Astrocyte of the cerebellum (primary cell): Measurements from ENCODE around the gene SASH1.
A peak's percentile ranks its signal among the peaks of the same experiment; 100 is the strongest.

ENCODE experiments used
- DNase-seq: peaks from one replicate; pipeline ENCODE4 v3.0.0-alpha.2; 2011; ENCODE audit warnings: low read depth
- H3K4me3 ChIP-seq: 2 replicates; pipeline ENCODE4 v1.5.1; 2011; ENCODE audit warnings: mild to moderate bottlenecking, low read depth, low read length, moderate library complexity
- in situ Hi-C: cut with HindIII; loops from 2 replicates; pipeline ENCODE4 v1.10.0; 2017; ENCODE audit warnings: low sequenced_read_pairs
- TF ChIP-seq, protein P1 (sequence below): IDR thresholded peaks from 2 replicates; pipeline ENCODE4 v1.5.1; 2012; ENCODE audit warnings: low read length, low read depth, moderate library complexity, mild to moderate bottlenecking; ENCODE audit errors: missing control alignments

SASH1 gene

GRCh38 chr6:148559848-148560433, 217.3 kb downstream of the SASH1 start:
- peak overlapping the region; percentile 41 for H3K4me3 ChIP-seq
- DNase-seq = no peak
- TF ChIP-seq, protein P1, sequence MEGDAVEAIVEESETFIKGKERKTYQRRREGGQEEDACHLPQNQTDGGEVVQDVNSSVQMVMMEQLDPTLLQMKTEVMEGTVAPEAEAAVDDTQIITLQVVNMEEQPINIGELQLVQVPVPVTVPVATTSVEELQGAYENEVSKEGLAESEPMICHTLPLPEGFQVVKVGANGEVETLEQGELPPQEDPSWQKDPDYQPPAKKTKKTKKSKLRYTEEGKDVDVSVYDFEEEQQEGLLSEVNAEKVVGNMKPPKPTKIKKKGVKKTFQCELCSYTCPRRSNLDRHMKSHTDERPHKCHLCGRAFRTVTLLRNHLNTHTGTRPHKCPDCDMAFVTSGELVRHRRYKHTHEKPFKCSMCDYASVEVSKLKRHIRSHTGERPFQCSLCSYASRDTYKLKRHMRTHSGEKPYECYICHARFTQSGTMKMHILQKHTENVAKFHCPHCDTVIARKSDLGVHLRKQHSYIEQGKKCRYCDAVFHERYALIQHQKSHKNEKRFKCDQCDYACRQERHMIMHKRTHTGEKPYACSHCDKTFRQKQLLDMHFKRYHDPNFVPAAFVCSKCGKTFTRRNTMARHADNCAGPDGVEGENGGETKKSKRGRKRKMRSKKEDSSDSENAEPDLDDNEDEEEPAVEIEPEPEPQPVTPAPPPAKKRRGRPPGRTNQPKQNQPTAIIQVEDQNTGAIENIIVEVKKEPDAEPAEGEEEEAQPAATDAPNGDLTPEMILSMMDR = peak; percentile 89
- in situ Hi-C loops = no loop called here

GRCh38 chr6:148561629-148562028, 219.0 kb downstream of the SASH1 start:
- no peak overlapping the region for H3K4me3 ChIP-seq
- in situ Hi-C loops = no loop called here
- no peak for DNase-seq
- TF ChIP-seq, protein P1 = no peak

GRCh38 chr6:148563066-148563465, 220.4 kb downstream of the SASH1 start:
- no peak overlapping the region for H3K4me3 ChIP-seq
- in situ Hi-C loops = no loop called here
- no peak for DNase-seq
- TF ChIP-seq, protein P1 = no peak

DNA sequence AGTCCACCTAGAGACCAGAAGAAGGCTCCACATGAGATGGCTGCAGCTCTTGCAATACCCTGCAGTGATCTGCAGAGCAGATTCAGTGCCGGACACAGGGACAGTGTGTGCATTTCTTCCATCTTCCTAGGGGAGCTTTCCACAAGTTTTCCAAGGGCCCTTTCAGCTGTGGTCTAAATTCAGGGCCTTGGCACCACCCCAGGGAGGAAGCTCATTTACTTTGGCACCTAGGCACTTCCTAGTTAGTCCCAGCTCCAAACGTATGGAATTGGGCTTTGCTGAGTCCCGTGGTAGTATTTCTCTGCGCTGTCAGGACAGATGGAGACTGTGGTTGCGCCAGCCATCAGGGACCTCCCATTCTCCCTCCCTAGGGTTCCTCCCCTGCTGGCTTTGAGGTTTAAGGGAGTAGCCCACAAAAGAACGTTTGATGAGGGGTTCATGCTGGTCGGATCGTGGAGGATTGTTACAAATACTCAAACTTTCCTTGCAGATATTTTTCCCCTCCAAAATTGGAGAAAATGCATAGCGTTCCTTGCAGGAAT, 221.9 kb downstream of the SASH1 start:
- TF ChIP-seq, protein P1 = no peak
- no peak overlapping the region for H3K4me3 ChIP-seq
- in situ Hi-C loops = no loop called here
- DNase-seq = no peak

DNA sequence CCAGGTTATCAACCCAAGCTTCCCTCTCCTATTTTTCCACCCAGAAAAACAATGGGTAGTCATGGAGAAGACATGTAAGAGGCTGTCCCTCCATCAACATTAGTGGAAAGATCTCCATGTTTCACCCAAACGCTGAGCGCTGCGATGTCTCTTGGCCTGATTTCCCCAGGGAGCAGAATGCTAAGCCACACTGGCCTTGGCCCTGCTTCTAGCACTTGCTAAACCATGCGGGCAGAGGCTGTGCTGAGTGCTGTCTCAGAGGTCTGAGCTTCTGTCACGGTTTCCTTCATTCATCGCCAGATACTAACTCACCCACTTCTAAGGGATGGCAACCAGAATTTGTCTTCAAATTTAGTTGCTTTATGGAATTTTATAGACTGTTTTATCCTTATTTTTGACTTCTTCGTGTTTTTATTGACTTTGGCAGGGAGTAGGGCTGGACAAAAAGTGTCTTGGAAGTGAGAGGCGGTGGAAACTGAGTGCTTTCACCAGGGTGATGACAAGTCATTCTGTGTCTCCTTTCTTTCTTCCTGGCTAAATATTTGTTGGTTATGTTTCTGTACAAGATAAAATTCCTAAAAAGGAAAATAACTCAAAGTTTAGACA, 222.8 kb downstream of the SASH1 start:
- TF ChIP-seq, protein P1 = no peak
- in situ Hi-C loops = no loop called here
- DNase-seq = no peak

GRCh38 chr6:148565930-148566663, 223.5 kb downstream of the SASH1 start:
- in situ Hi-C loops = no loop called here
- no peak overlapping the region for H3K4me3 ChIP-seq
- TF ChIP-seq, protein P1 = no peak
- peak; percentile 53 for DNase-seq

More for the DNA sequence above, 222.8 kb downstream of the SASH1 start:
- H3K4me3 ChIP-seq = no peak overlapping the region
